OCI-LY3 (cell line): ENCODE data around the gene ASF1B.
A peak's percentile ranks its signal among the peaks of the same experiment; 100 is the strongest.

Experiments
- CTCF ChIP-seq: fragments of 200-600, 300-600 bp; sonication (generic); IDR thresholded peaks from 2 replicates; pipeline ENCODE4 v1.5.1; 2014; ENCODE audit warnings: antibody characterized with exemption, low read length, low read depth
- EZH2phosphoT487 ChIP-seq: fragments of 200-600 bp; shearing (Covaris generic); IDR thresholded peaks from 2 replicates; pipeline ENCODE4 v1.6.1; 2018; ENCODE audit warnings: antibody characterized with exemption, mixed run types, low read depth

GRCh38 chr19:14136509-14137281, at the start of gene ASF1B:
- TF ChIP-seq CTCF (peak; percentile 90), EZH2phosphoT487 (no peak)
